ENCODE results near the gene TAOK1. TPM values are rescaled to one million over a fixed set of nuclear protein-coding genes. Genes with fewer than 3 reads are reported as not detected.
"Not testable (repeated sequence)": the region's sequence is repeated elsewhere in the genome, so short reads cannot be mapped to it uniquely, and the experiment has no call there.

Gene TAOK1
- polyA plus RNA-seq, 1 experiment = 34.2 TPM

DNA sequence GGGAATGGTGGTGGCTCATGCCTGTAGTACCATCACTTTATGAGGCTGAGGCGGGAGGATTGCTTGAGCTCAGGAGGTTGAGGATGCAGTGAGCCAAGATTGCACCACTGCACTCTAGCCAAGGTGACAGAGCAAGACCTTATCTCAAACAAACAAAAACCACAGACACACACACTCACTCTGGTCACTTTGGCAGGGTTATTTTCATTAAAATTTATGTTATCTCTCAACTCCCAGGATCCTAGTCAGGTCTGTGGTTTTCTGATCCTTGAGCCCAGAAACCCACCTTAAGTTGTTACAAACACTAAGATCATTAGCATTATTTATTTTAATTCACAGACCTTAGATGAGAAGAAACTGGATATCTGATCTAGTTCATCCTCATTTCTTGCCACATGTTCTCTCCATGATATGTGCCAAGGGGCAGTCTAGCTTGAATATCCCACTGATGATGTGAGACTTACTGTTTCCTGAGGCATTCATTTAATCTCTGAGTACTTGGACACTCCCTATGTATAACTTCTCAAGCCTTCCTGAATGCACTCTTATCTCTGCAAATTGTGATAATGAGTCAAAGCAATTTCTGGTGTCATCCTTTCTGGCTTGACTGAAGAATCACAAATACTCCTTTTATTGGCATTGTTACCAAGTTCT lies 167.0 kb downstream of the TAOK1 start:
- Histone ChIP-seq H3K9me3 (ENCODE audit: control insufficient read depth, insufficient read depth, low read length) (no peaks in the 10 kb centered on the region), H3K27me3 (ENCODE audit: control insufficient read depth, insufficient read depth, low read length) (no peaks in the 10 kb centered on the region), H3K4me3 (ENCODE audit: low read depth, low read length) (no peak overlapping the region), H3K27ac (ENCODE audit: low read depth, low read length) (no peak overlapping the region)
- DNase-seq (ENCODE audit: low read depth, low spot score) = no peak
- TF ChIP-seq, protein P1, sequence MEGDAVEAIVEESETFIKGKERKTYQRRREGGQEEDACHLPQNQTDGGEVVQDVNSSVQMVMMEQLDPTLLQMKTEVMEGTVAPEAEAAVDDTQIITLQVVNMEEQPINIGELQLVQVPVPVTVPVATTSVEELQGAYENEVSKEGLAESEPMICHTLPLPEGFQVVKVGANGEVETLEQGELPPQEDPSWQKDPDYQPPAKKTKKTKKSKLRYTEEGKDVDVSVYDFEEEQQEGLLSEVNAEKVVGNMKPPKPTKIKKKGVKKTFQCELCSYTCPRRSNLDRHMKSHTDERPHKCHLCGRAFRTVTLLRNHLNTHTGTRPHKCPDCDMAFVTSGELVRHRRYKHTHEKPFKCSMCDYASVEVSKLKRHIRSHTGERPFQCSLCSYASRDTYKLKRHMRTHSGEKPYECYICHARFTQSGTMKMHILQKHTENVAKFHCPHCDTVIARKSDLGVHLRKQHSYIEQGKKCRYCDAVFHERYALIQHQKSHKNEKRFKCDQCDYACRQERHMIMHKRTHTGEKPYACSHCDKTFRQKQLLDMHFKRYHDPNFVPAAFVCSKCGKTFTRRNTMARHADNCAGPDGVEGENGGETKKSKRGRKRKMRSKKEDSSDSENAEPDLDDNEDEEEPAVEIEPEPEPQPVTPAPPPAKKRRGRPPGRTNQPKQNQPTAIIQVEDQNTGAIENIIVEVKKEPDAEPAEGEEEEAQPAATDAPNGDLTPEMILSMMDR (IDR thresholded peaks at IDR 0.05; ENCODE audit: low read depth, low read length) = no peak
- POLR2A ChIA-PET = no interaction called here
- CTCF ChIA-PET = interaction anchor here (1.8 to 2.2 kb wide), 2 partner anchors 16 to 187 kb away, joined by 6 to 7 read pairs; no protein-coding TSS in a partner anchor

DNA sequence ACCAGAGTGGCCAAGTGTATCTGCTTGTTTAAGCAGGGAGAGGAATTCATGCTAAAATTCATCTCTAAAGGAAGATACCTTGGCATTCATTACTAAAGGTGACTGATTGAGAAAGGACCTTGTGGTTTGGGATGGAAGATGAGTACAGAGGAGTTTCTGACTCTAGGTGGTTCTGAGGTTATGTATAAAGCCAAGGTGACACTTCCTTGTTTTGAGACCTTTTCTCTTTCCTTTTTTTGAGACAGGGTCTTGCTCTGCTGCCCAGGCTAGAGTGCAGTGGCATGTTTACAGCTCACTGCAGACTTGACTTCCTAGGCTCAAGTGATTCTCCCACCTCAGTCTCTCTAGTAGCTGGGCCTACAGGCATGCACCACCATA lies 167.6 kb downstream of the TAOK1 start:
- Histone ChIP-seq H3K27ac (ENCODE audit: low read depth, low read length) (no peak overlapping the region), H3K27me3 (ENCODE audit: control insufficient read depth, insufficient read depth, low read length) (no peaks in the 10 kb centered on the region), H3K4me3 (ENCODE audit: low read depth, low read length) (no peak overlapping the region), H3K9me3 (ENCODE audit: control insufficient read depth, insufficient read depth, low read length) (no peaks in the 10 kb centered on the region)
- TF ChIP-seq, protein P1 (IDR thresholded peaks at IDR 0.05; ENCODE audit: low read depth, low read length) = no peak
- ChIA-PET CTCF (interaction anchor here (1.8 kb wide), 1 partner anchor 15 kb away, joined by 7 read pairs; no protein-coding TSS in a partner anchor), POLR2A (no interaction called here)
- no peak for DNase-seq (ENCODE audit: low read depth, low spot score)

DNA sequence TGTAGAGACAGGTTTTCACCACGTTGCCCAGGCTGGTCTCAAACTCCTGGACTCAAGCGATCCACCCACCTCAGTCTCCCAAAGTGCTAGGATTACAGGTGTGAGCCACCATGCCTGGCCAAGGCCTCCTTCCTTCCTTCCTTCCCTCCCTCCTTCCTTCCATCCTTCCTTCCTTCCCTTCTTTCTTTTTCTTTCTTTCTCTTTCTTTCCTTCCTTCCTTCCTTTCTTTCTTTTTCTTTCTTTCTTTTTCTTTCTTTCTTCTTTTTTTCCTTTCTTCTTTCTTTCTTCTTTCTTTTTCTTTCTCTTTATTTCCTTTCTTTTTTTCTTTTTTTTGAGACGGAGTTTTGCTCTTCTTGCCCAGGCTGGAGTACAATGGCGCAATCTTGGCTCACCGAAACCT lies 168.0 kb downstream of the TAOK1 start:
- H3K27me3 ChIP-seq (ENCODE audit: control insufficient read depth, insufficient read depth, low read length); H3K4me3 ChIP-seq (ENCODE audit: low read depth, low read length); H3K27ac ChIP-seq (ENCODE audit: low read depth, low read length); H3K9me3 ChIP-seq (ENCODE audit: control insufficient read depth, insufficient read depth, low read length); POLR2A ChIA-PET; DNase-seq (ENCODE audit: low read depth, low spot score): not testable (repeated sequence)
- CTCF ChIA-PET = interaction anchor here (0.5 kb wide), 1 partner anchor 831 kb away, joined by 3 read pairs; no protein-coding TSS in a partner anchor

DNA sequence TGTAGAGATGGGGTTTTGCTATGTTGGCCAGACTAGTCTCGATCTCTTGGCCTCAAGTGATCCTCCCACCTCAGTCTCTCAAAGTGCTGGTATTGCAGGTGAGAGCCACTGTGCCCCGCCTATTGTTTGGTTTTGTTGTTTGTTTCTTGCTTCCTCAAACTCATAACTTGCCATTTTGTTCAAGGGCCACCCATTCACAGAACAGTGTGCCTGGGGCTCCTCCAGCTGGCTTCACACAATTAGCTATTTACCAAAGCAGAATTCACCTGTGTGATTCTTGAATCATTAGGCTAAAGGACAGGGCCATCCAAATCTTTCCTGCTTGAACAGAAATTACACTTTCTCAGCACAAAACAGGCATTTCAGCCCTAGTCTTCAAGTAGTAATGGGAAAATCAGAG lies 169.5 kb downstream of the TAOK1 start:
- ChIA-PET CTCF (no interaction called here), POLR2A (no interaction called here)
- H3K27me3 ChIP-seq (ENCODE audit: control insufficient read depth, insufficient read depth, low read length) = no peaks in the 10 kb centered on the region
- TF ChIP-seq, protein P1 (IDR thresholded peaks at IDR 0.05; ENCODE audit: low read depth, low read length) = no peak
- H3K9me3 ChIP-seq (ENCODE audit: control insufficient read depth, insufficient read depth, low read length) = no peaks in the 10 kb centered on the region
- H3K4me3 ChIP-seq (ENCODE audit: low read depth, low read length) = no peak overlapping the region
- DNase-seq (ENCODE audit: low read depth, low spot score) = no peak
- no peak overlapping the region for H3K27ac ChIP-seq (ENCODE audit: low read depth, low read length)

DNA sequence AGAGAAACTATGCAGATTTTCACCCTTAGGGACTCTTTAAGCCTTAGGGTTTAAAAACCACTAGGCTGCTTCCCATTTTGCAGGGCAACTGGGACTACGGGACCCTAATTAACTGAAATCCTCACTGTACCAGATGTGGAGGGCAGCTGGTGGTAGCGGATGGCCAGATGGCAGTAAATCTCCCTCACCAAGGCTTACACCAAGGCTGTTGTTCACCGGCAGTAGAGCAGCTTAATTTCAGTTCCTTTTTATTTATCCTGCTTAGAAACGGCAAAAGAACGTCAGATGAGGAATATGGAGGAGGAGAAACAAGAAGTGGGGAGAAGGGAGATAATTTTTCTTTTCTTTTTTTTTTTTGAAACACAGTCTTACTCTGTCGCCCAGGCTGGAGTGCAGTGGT lies 170.2 kb downstream of the TAOK1 start:
- CTCF ChIA-PET = interaction anchor here (1.5 kb wide), 1 partner anchor 191 kb away, joined by 7 read pairs; no protein-coding TSS in a partner anchor
- H3K27me3 ChIP-seq (ENCODE audit: control insufficient read depth, insufficient read depth, low read length) = no peaks in the 10 kb centered on the region
- H3K4me3 ChIP-seq (ENCODE audit: low read depth, low read length) = no peak overlapping the region
- no peak overlapping the region for H3K27ac ChIP-seq (ENCODE audit: low read depth, low read length)
- H3K9me3 ChIP-seq (ENCODE audit: control insufficient read depth, insufficient read depth, low read length) = no peaks in the 10 kb centered on the region
- POLR2A ChIA-PET = no interaction called here
- no peak for DNase-seq (ENCODE audit: low read depth, low spot score)
- TF ChIP-seq, protein P1 (IDR thresholded peaks at IDR 0.05; ENCODE audit: low read depth, low read length) = no peak

Data from AG04450 (cell line).